ENCODE measurements around the gene CWH43.
A peak's percentile ranks its signal among the peaks of the same experiment; 100 is the strongest.

Gene CWH43

DNA sequence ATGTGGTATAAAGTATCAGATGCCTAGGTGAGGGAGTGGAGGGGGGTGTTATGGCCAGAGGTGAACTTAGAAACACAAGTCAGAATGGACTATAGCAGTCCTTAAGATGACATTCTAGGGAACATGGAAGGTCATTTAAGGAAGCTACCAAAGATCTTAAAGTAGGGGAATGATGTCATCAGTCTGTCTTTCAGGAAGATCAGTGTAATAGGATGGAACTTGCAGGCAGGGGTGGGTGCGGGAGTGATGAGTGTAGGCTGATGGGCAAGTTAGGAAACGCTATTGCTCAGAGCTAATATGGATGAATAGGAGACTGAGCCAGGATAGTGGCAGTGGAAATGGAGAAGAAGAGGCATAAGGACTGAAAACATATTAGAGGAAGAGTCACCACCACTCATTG is 27.5 kb upstream of the CWH43 start:
- no peak for DNase-seq (ENCODE audit: low spot score)
- no peak for TF ChIP-seq CTCF (IDR thresholded peaks at IDR 0.05; ENCODE audit: borderline replicate concordance, control extremely low read depth, extremely low read depth, insufficient read depth, missing control alignments)
- in situ Hi-C loops (cut with MboI; ENCODE audit: low sequenced_read_pairs, unreplicated experiment) = loop anchor here (25.0 kb wide), 3 partner anchors 396 to 846 kb away; no protein-coding TSS in a partner anchor

DNA sequence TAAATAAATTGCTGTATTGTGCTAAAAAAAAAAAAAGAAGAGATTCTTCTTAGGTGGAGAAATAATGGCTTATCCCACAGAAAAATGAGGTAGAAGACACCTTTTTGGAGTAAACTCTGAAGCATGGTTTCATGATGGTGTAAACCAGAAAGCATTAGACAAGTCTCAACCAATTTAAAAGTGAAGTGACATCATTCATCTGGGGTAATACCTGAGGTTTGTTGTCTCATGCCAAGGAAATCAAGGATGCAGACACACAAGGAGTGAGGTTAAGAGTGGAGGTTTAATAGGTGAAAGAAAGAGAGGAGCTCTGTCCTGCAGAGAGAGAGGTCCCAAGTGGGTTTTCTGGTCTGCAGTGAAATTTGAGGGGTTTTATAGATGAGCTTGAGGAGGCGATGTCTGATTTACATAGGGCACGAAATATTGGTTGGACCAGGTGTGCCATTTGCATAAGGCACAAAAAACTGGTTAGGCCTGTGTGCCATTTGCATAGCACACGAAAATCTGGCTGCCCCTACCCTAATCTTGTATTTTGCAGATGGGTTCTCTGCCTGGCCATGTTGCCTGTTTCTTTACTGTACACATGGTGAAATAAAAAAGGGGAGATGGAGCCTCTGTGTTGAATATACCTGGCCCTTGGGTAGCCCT is 25.0 kb upstream of the CWH43 start:
- TF ChIP-seq CTCF (IDR thresholded peaks at IDR 0.05; ENCODE audit: borderline replicate concordance, control extremely low read depth, extremely low read depth, insufficient read depth, missing control alignments) = no peak
- in situ Hi-C loops (cut with MboI; ENCODE audit: low sequenced_read_pairs, unreplicated experiment) = loop anchor here (25.0 kb wide), 3 partner anchors 399 to 849 kb away; no protein-coding TSS in a partner anchor
- no peak for DNase-seq (ENCODE audit: low spot score)

- no peak for TF ChIP-seq CTCF (IDR thresholded peaks at IDR 0.05; ENCODE audit: borderline replicate concordance, control extremely low read depth, extremely low read depth, insufficient read depth, missing control alignments)
- DNase-seq (ENCODE audit: low spot score) = no peak
- in situ Hi-C loops (cut with MboI; ENCODE audit: low sequenced_read_pairs, unreplicated experiment) = loop anchor here (25.0 kb wide), 3 partner anchors 400 to 850 kb away; no protein-coding TSS in a partner anchor
Observed at GRCh38 chr4:48962636-48963035, 23.4 kb upstream of the CWH43 start.

DNA sequence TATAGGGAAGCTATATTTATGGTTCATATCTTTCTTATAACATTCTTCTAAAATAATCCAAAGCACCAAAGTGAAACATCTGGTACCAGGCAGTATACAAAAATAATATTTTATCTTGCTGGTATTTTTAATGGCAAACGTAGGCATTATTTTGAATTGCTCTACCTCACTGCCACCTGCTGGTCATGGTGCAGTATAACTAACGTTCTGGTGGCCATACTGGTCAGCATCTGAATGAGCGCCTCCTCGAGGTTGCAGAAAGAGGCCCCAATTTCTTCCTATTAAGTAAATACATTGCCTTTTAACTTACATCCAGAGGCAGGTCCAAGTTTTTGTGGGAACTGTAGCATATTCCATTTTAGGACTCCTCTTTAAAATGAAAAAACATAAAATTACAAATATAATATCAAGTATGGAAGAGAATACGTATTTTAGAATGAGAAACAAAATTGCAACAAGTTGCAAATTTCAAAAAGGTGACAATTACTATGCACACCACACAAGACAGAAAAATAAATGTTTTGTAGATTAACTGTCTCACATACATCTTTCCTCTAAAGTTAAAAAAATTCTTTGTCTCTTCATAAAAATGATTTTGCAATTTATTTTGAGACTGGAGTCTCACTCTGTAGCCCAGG is 22.9 kb upstream of the CWH43 start:
- peak; percentile 94 for TF ChIP-seq CTCF (IDR thresholded peaks at IDR 0.05; ENCODE audit: borderline replicate concordance, control extremely low read depth, extremely low read depth, insufficient read depth, missing control alignments)
- peak; percentile 51 for DNase-seq (ENCODE audit: low spot score)
- in situ Hi-C loops (cut with MboI; ENCODE audit: low sequenced_read_pairs, unreplicated experiment) = loop anchor here (25.0 kb wide), 3 partner anchors 401 to 851 kb away; no protein-coding TSS in a partner anchor

- in situ Hi-C loops (cut with MboI; ENCODE audit: low sequenced_read_pairs, unreplicated experiment) = loop anchor here (25.0 kb wide), 3 partner anchors 405 to 855 kb away; no protein-coding TSS in a partner anchor
Observed at GRCh38 chr4:48967101-48967500, 19.0 kb upstream of the CWH43 start.

GRCh38 chr4:48967631-48968030 is 18.4 kb upstream of the CWH43 start:
- no peak for DNase-seq (ENCODE audit: low spot score)
- in situ Hi-C loops (cut with MboI; ENCODE audit: low sequenced_read_pairs, unreplicated experiment) = loop anchor here (25.0 kb wide), 3 partner anchors 405 to 855 kb away; no protein-coding TSS in a partner anchor
- no peak for TF ChIP-seq CTCF (IDR thresholded peaks at IDR 0.05; ENCODE audit: borderline replicate concordance, control extremely low read depth, extremely low read depth, insufficient read depth, missing control alignments)

More at GRCh38 chr4:48967101-48967500, 19.0 kb upstream of the CWH43 start:
- DNase-seq (ENCODE audit: low spot score) = no peak
- TF ChIP-seq CTCF (IDR thresholded peaks at IDR 0.05; ENCODE audit: borderline replicate concordance, control extremely low read depth, extremely low read depth, insufficient read depth, missing control alignments) = no peak

Data from GM13976 (cell line).